IMR-90 (cell line): ENCODE measurements around the gene SDK1. TPM values are rescaled to one million over a fixed set of nuclear protein-coding genes. Genes with fewer than 3 reads are reported as not detected.

Experiments
- ATAC-seq: fragments of 200-7000 bp; cut with Tn5 transposase; 2 replicates; pipeline ENCODE4 v1.9.1; 2020; ENCODE audit warnings: low read depth, mild to moderate bottlenecking, moderate library complexity
- BruUV-seq: library from RNA; stranded (reverse); fragments of 400-500 nt; replicated peaks from 2 replicates; lab custom pipeline; 2021; lab: Mats Ljungman, UMichigan
- CTCF ChIA-PET: fragments of 300-600 bp; formaldehyde crosslinking; extraction: SDS; loops from one replicate; lab custom pipeline; 2021; ENCODE audit warnings: antibody characterized with exemption; lab: Yijun Ruan, JAX
- POLR2A ChIA-PET: fragments of 300-600 bp; sonication (Branson Sonifier 250); formaldehyde crosslinking; loops from one replicate; lab custom pipeline; 2022; ENCODE audit warnings: antibody characterized with exemption; ENCODE audit not compliant: unreplicated experiment; lab: Charles Lee
- DNase-seq: peaks from one replicate; pipeline ENCODE4 v3.0.0; 2013
- H2AFZ ChIP-seq: replicated peaks from 2 replicates; pipeline ENCODE3; 2013; ENCODE audit warnings: low read length, mild to moderate bottlenecking; ENCODE audit not compliant: poor library complexity
- H2AK5ac ChIP-seq: 2 replicates; pipeline ENCODE4 v1.6.1; 2013; ENCODE audit warnings: low read depth, low read length, inconsistent platforms
- H2AK9ac ChIP-seq: replicated peaks from 2 replicates; pipeline ENCODE3; 2013; ENCODE audit warnings: mild to moderate bottlenecking, low read depth, low read length, moderate library complexity; ENCODE audit not compliant: poor library complexity
- H2BK120ac ChIP-seq: 2 replicates; pipeline ENCODE4 v1.6.1; 2013; ENCODE audit warnings: low read depth, low read length, inconsistent platforms
- H2BK15ac ChIP-seq: 3 replicates; pipeline ENCODE4 v1.6.1; 2013; ENCODE audit warnings: low read depth, low read length, inconsistent platforms
- H2BK20ac ChIP-seq: 2 replicates; pipeline ENCODE4 v1.6.1; 2013; ENCODE audit warnings: low read depth, mild to moderate bottlenecking, inconsistent platforms, low read length, moderate library complexity
- H2BK5ac ChIP-seq: 2 replicates; pipeline ENCODE4 v1.6.1; 2013; ENCODE audit warnings: mild to moderate bottlenecking, low read depth, low read length, inconsistent platforms; ENCODE audit not compliant: poor library complexity, severe bottlenecking
- H3K14ac ChIP-seq: replicated peaks from 2 replicates; pipeline ENCODE4 v1.6.1; 2013; ENCODE audit warnings: low read depth, low read length, inconsistent platforms
- H3K18ac ChIP-seq: 2 replicates; pipeline ENCODE4 v1.6.1; 2013; ENCODE audit warnings: low read depth, low read length, control low read depth
- H3K23ac ChIP-seq: 2 replicates; pipeline ENCODE4 v1.6.1; 2013; ENCODE audit warnings: low read depth, low read length, inconsistent platforms
- H3K27ac ChIP-seq: 2 replicates; pipeline ENCODE4 v1.5.1; 2013; ENCODE audit warnings: mild to moderate bottlenecking, control low read depth, low read length; ENCODE audit not compliant: insufficient read depth
- H3K27me3 ChIP-seq: 2 replicates; pipeline ENCODE4 v1.6.1; 2013; ENCODE audit warnings: low read length; ENCODE audit not compliant: control insufficient read depth, insufficient read depth
- H3K36me3 ChIP-seq: 2 replicates; pipeline ENCODE4 v1.6.1; 2013; ENCODE audit warnings: low read length, mixed read lengths; ENCODE audit not compliant: control insufficient read depth, insufficient read depth
- H3K4ac ChIP-seq: 2 replicates; pipeline ENCODE4 v1.6.1; 2013; ENCODE audit warnings: low read depth, low read length, inconsistent platforms
- H3K4me1 ChIP-seq: 2 replicates; pipeline ENCODE4 v1.6.1; 2013; ENCODE audit warnings: low read length, mixed read lengths; ENCODE audit not compliant: control insufficient read depth, insufficient read depth
- H3K4me2 ChIP-seq: 2 replicates; pipeline ENCODE4 v1.6.1; 2013; ENCODE audit warnings: low read depth, mild to moderate bottlenecking, control low read depth, low read length, moderate library complexity
- H3K4me3 ChIP-seq: 2 replicates; pipeline ENCODE4 v1.5.1; 2013; ENCODE audit warnings: low read depth, mild to moderate bottlenecking, control low read depth, low read length, moderate library complexity; ENCODE audit not compliant: insufficient read depth
- H3K56ac ChIP-seq: 2 replicates; pipeline ENCODE4 v1.6.1; 2013; ENCODE audit warnings: low read length, inconsistent platforms; ENCODE audit not compliant: insufficient read depth; ENCODE audit errors: extremely low read depth
- H3K79me1 ChIP-seq, 2 experiments: 2 replicates each; pipeline ENCODE4 v1.6.1; 2013; ENCODE audit warnings: low read length in 2 of 2, inconsistent platforms in 1 of 2, low read depth in 1 of 2
- H3K9ac ChIP-seq: 2 replicates; pipeline ENCODE4 v1.6.1; 2013; ENCODE audit warnings: low read depth, low read length, control low read depth
- H3K9me1 ChIP-seq: 2 replicates; pipeline ENCODE4 v1.6.1; 2013; ENCODE audit warnings: low read length, inconsistent platforms; ENCODE audit not compliant: insufficient read depth
- H3K9me3 ChIP-seq: 2 replicates; pipeline ENCODE4 v1.6.1; 2013; ENCODE audit warnings: low read length; ENCODE audit not compliant: control insufficient read depth, insufficient read depth
- H4K20me1 ChIP-seq: 2 replicates; pipeline ENCODE4 v1.6.1; 2013; ENCODE audit warnings: low read length, inconsistent platforms; ENCODE audit not compliant: insufficient read depth
- H4K5ac ChIP-seq: 2 replicates; pipeline ENCODE4 v1.6.1; 2013; ENCODE audit warnings: mild to moderate bottlenecking, low read depth, low read length, control low read depth
- H4K8ac ChIP-seq, 2 experiments: 2 replicates each; pipeline ENCODE4 v1.6.1; 2013; ENCODE audit warnings: low read depth in 2 of 2, low read length in 2 of 2, control low read depth in 1 of 2, inconsistent platforms in 1 of 2
- H4K91ac ChIP-seq: 2 replicates; pipeline ENCODE4 v1.6.1; 2013; ENCODE audit warnings: low read depth, low read length, inconsistent platforms; ENCODE audit not compliant: insufficient read depth
- BHLHE40 ChIP-seq: fragments of 150-350 bp; IDR thresholded peaks from 2 replicates; pipeline ENCODE4 v1.6.1; 2016; ENCODE audit warnings: mild to moderate bottlenecking, low read depth, low read length
- CEBPB ChIP-seq: IDR thresholded peaks from 2 replicates; pipeline ENCODE4 v1.6.1; 2012; ENCODE audit warnings: low read depth, low read length, improper control_type of control experiment
- CHD1 ChIP-seq: IDR thresholded peaks from 2 replicates; pipeline ENCODE4 v1.6.1; 2012; ENCODE audit warnings: low read depth, low read length, improper control_type of control experiment
- CTCF ChIP-seq: conservative IDR thresholded peaks from 2 replicates; pipeline ENCODE4 v1.5.1; 2012; ENCODE audit warnings: mild to moderate bottlenecking, low read depth, low read length, improper control_type of control experiment
- ELK1 ChIP-seq: fragments of 150-350 bp; IDR thresholded peaks from 2 replicates; pipeline ENCODE4 v1.6.1; 2016; ENCODE audit warnings: low read depth, mild to moderate bottlenecking, low read length, moderate library complexity, borderline replicate concordance
- FOS ChIP-seq: fragments of 150-350 bp; IDR thresholded peaks from 2 replicates; pipeline ENCODE4 v1.6.1; 2016; ENCODE audit warnings: low read depth, low read length
- MAFK ChIP-seq: IDR thresholded peaks from 2 replicates; pipeline ENCODE4 v1.6.1; 2012; ENCODE audit warnings: low read depth, low read length, improper control_type of control experiment
- MAZ ChIP-seq: IDR thresholded peaks from 2 replicates; pipeline ENCODE4 v1.6.1; 2012; ENCODE audit warnings: low read depth, mild to moderate bottlenecking, low read length, improper control_type of control experiment, moderate library complexity, borderline replicate concordance
- MXI1 ChIP-seq: IDR thresholded peaks from 2 replicates; pipeline ENCODE4 v1.6.1; 2012; ENCODE audit warnings: low read depth, mild to moderate bottlenecking, low read length, moderate library complexity, borderline replicate concordance
- NFE2L2 ChIP-seq: fragments of 150-350 bp; IDR thresholded peaks from 2 replicates; pipeline ENCODE4 v1.6.1; 2016; ENCODE audit warnings: low read depth, mild to moderate bottlenecking, low read length
- POLR2A ChIP-seq: IDR thresholded peaks from 2 replicates; pipeline ENCODE4 v1.6.1; 2012; ENCODE audit warnings: mild to moderate bottlenecking, low read depth, low read length
- RAD21 ChIP-seq: IDR thresholded peaks from 2 replicates; pipeline ENCODE4 v1.6.1; 2012; ENCODE audit warnings: low read length, improper control_type of control experiment
- RCOR1 ChIP-seq: IDR thresholded peaks from 2 replicates; pipeline ENCODE4 v1.6.1; 2012; ENCODE audit warnings: mild to moderate bottlenecking, low read length, improper control_type of control experiment; ENCODE audit not compliant: insufficient replicate concordance
- RFX5 ChIP-seq: IDR thresholded peaks from 2 replicates; pipeline ENCODE4 v1.8.0; 2012; ENCODE audit warnings: low read depth, mild to moderate bottlenecking, low read length, moderate library complexity
- SMC3 ChIP-seq: fragments of 150-350 bp; IDR thresholded peaks from 2 replicates; pipeline ENCODE4 v1.6.1; 2016; ENCODE audit warnings: low read depth, mild to moderate bottlenecking, antibody characterized with exemption, low read length, moderate library complexity
- USF2 ChIP-seq: fragments of 150-350 bp; IDR thresholded peaks from 2 replicates; pipeline ENCODE4 v1.6.1; 2017; ENCODE audit warnings: mild to moderate bottlenecking, antibody characterized with exemption, low read length, low read depth
- WGBS, 2 experiments: methylation state at CpG; one replicate each; pipeline versions ENCODE4 v1.1.5 to v1.1.7; 2013; ENCODE audit warnings: missing lambda C conversion rate in 2 of 2; ENCODE audit not compliant: insufficient read length in 1 of 2; ENCODE audit errors: extremely low coverage in 2 of 2; 5-methylcytosine and 5-hydroxymethylcytosine counted together
- dilution Hi-C: fragments of 300-500 bp; cut with HindIII; formaldehyde crosslinking; loops from one replicate; pipeline ENCODE4 v1.14.3; 2018; ENCODE audit warnings: low sequenced_read_pairs; ENCODE audit not compliant: unreplicated experiment
- in situ Hi-C: fragments of 300-500 bp; cut with MboI; formaldehyde crosslinking; loops from 3 replicates; pipeline ENCODE4 v1.14.3; 2019; ENCODE audit warnings: low sequenced_read_pairs, inconsistent platforms, mixed read lengths
- intact Hi-C: fragments of 100-400 bp; cut with micrococcal nuclease; formaldehyde crosslinking; loops from 2 replicates; pipeline ENCODE4 v1.10.0; 2022
- polyA plus RNA-seq, 3 experiments: library from polyadenylated mRNA; depleted of rRNA; stranded (reverse); fragments of >200 nt; gene quantifications; 2 replicates each; pipeline ENCODE4 v1.2.3, GENCODE V29; 2012; ENCODE audit warnings: low replicate concordance in 1 of 3
- total RNA-seq: library from RNA; depleted of rRNA; stranded (reverse); fragments of >200 nt; gene quantifications from 2 replicates; pipeline ENCODE4 v1.2.3, GENCODE V29; 2012

Gene SDK1
- total and polyA plus RNA-seq, 2 of the 4 experiments (the other 2 are of a cell fraction) = 1.5 to 1.6 TPM

- H2BK15ac ChIP-seq = no peak overlapping the region
- no peak overlapping the region for H4K8ac ChIP-seq
- H3K9me3 ChIP-seq = peaks cover 6% of the 10 kb centered on the region
- H3K4me1 ChIP-seq = peaks cover 4% of the 10 kb centered on the region; the same call in 1 of the 2 replicates
- intact Hi-C loops = no loop called here
- H2BK20ac ChIP-seq = no peak overlapping the region
- H3K9me1 ChIP-seq = no peaks in the 10 kb centered on the region
- DNase-seq (no peak), ATAC-seq (no peak)
- H3K27ac ChIP-seq = no peak overlapping the region
- ChIA-PET POLR2A (no interaction called here), CTCF (no interaction called here)
- no peak overlapping the region for H3K18ac ChIP-seq
- H4K5ac ChIP-seq = no peak overlapping the region
- H3K4me2 ChIP-seq = no peak overlapping the region
- H3K23ac ChIP-seq = no peak overlapping the region
- no CpG with 5 or more reads among the region's 10 CpGs for WGBS, 2 experiments
- no peaks in the 10 kb centered on the region for H3K36me3 ChIP-seq
- H3K27me3 ChIP-seq = no peaks in the 10 kb centered on the region
- BruUV-seq = no TSS peak
- H4K91ac ChIP-seq = no peak overlapping the region
- no peak overlapping the region for H2AK9ac ChIP-seq
- H3K4me3 ChIP-seq = no peak overlapping the region
- H3K9ac ChIP-seq = no peak overlapping the region
- H3K79me1 ChIP-seq = no peaks in the 10 kb centered on the region
- no peak overlapping the region for H3K4ac ChIP-seq
- no peaks in the 10 kb centered on the region for H4K20me1 ChIP-seq
- H3K14ac ChIP-seq = no peak overlapping the region
- H2AK5ac ChIP-seq = no peak overlapping the region
- in situ Hi-C loops = no loop called here
- no peak overlapping the region for H2BK120ac ChIP-seq
- dilution Hi-C loops = no loop called here
- TF ChIP-seq RAD21 = no peak
- TF ChIP-seq NFE2L2 = no peak
- no peak for TF ChIP-seq MAZ
- no peak for TF ChIP-seq CHD1
- TF ChIP-seq BHLHE40 = no peak
- TF ChIP-seq CTCF = no peak
- TF ChIP-seq MXI1 = no peak
- TF ChIP-seq RCOR1 = no peak
- no peak for TF ChIP-seq CEBPB
- TF ChIP-seq FOS = no peak
- TF ChIP-seq USF2 = no peak
- no peak for TF ChIP-seq ELK1
- TF ChIP-seq SMC3 = no peak
- no peak for TF ChIP-seq POLR2A
- TF ChIP-seq RFX5 = no peak
- no peak for TF ChIP-seq MAFK
- no peak overlapping the region for H2BK5ac ChIP-seq
- H2AFZ ChIP-seq = no peak overlapping the region
- no peak overlapping the region for H3K56ac ChIP-seq
Measured at GRCh38 chr7:3943779-3944520, 642.9 kb downstream of the SDK1 start.
